Mesenchymal stem cell (in vitro differentiated cells and primary cell): ENCODE data around the gene GNG7.

ENCODE experiments used
- DNase-seq: peaks from one replicate; pipeline ENCODE4 v3.0.0-alpha.2; 2013
- H2AFZ ChIP-seq: one replicate; pipeline ENCODE4 v1.6.1; 2013; ENCODE audit warnings: low read depth, mild to moderate bottlenecking, control low read depth, inconsistent platforms, low read length, moderate library complexity
- H2AK5ac ChIP-seq: 2 replicates; pipeline ENCODE4 v1.6.1; 2013; ENCODE audit warnings: low read length, moderate library complexity, mild to moderate bottlenecking, inconsistent platforms; ENCODE audit not compliant: severe bottlenecking
- H2BK120ac ChIP-seq: one replicate; pipeline ENCODE4 v1.6.1; 2013; ENCODE audit warnings: low read depth, mild to moderate bottlenecking, inconsistent platforms, low read length, moderate library complexity
- H2BK12ac ChIP-seq, 2 experiments: one replicate each; pipeline ENCODE4 v1.6.1; 2013; ENCODE audit warnings: inconsistent platforms in 2 of 2, low read length in 2 of 2, mild to moderate bottlenecking in 2 of 2, moderate library complexity in 2 of 2, control low read depth in 1 of 2
- H2BK15ac ChIP-seq: one replicate; pipeline ENCODE4 v1.6.1; 2013; ENCODE audit warnings: mild to moderate bottlenecking, low read depth, inconsistent platforms; ENCODE audit not compliant: poor library complexity, severe bottlenecking
- H2BK5ac ChIP-seq: 2 replicates; pipeline ENCODE4 v1.6.1; 2013; ENCODE audit warnings: low read depth, mild to moderate bottlenecking, low read length, control low read depth, inconsistent platforms; ENCODE audit not compliant: poor library complexity, severe bottlenecking
- H3K14ac ChIP-seq, 2 experiments: one replicate each; pipeline ENCODE4 v1.6.1; 2013; ENCODE audit warnings: inconsistent platforms in 2 of 2, low read length in 2 of 2, control low read depth in 1 of 2, mild to moderate bottlenecking in 1 of 2, moderate library complexity in 1 of 2
- H3K18ac ChIP-seq, 2 experiments: one replicate each; pipeline ENCODE4 v1.6.1; 2013; ENCODE audit warnings: inconsistent platforms in 2 of 2, low read length in 2 of 2, control low read depth in 1 of 2, low read depth in 1 of 2, mild to moderate bottlenecking in 1 of 2
- H3K23ac ChIP-seq, 2 experiments: one replicate each; pipeline ENCODE4 v1.6.1; 2013; ENCODE audit warnings: inconsistent platforms in 2 of 2, low read length in 2 of 2, mild to moderate bottlenecking in 2 of 2, moderate library complexity in 2 of 2, control low read depth in 1 of 2
- H3K27ac ChIP-seq: 2 replicates; pipeline ENCODE4 v1.5.1; 2013; ENCODE audit warnings: mild to moderate bottlenecking, moderate library complexity, low read length, control low read depth, inconsistent platforms; ENCODE audit not compliant: poor library complexity, severe bottlenecking
- H3K27me3 ChIP-seq, 2 experiments: 2 replicates each; pipeline versions ENCODE4 v1.6.1 to v1.7.0; 2013; ENCODE audit warnings: low read length in 2 of 2, mild to moderate bottlenecking in 2 of 2, moderate library complexity in 2 of 2, control low read depth in 1 of 2, inconsistent platforms in 1 of 2; ENCODE audit not compliant: control insufficient read depth in 1 of 2, insufficient read depth in 1 of 2
- H3K36me3 ChIP-seq, 2 experiments: 2 replicates each; pipeline versions ENCODE4 v1.6.1 to v1.7.0; 2013; ENCODE audit warnings: low read length in 2 of 2, control low read depth in 1 of 2, inconsistent platforms in 1 of 2, low read depth in 1 of 2, mild to moderate bottlenecking in 1 of 2; ENCODE audit not compliant: insufficient read depth in 2 of 2, control insufficient read depth in 1 of 2
- H3K4ac ChIP-seq, 2 experiments: one replicate each; pipeline ENCODE4 v1.6.1; 2013; ENCODE audit warnings: inconsistent platforms in 2 of 2, low read length in 2 of 2, mild to moderate bottlenecking in 2 of 2, moderate library complexity in 2 of 2, control low read depth in 1 of 2, low read depth in 1 of 2
- H3K4me1 ChIP-seq: 2 replicates; pipeline ENCODE4 v1.6.1; 2013; ENCODE audit warnings: low read depth, low read length, control low read depth; ENCODE audit not compliant: control insufficient read depth, insufficient read depth
- H3K4me2 ChIP-seq: 2 replicates; pipeline ENCODE4 v1.6.1; 2013; ENCODE audit warnings: low read length, mild to moderate bottlenecking, inconsistent platforms; ENCODE audit not compliant: poor library complexity, severe bottlenecking
- H3K4me3 ChIP-seq, 2 experiments: 2 replicates each; pipeline versions ENCODE4 v1.5.1 to v1.7.0; 2013; ENCODE audit warnings: low read length in 2 of 2, mild to moderate bottlenecking in 2 of 2, control low read depth in 1 of 2, low read depth in 1 of 2; ENCODE audit not compliant: insufficient read depth in 1 of 2
- H3K79me1 ChIP-seq: replicated peaks from 2 replicates; pipeline ENCODE4 v1.6.1; 2013; ENCODE audit warnings: mild to moderate bottlenecking, control low read depth, low read length, inconsistent platforms; ENCODE audit not compliant: poor library complexity, severe bottlenecking
- H3K9ac ChIP-seq: 2 replicates; pipeline ENCODE4 v1.7.0; 2013; ENCODE audit warnings: mild to moderate bottlenecking, low read length, moderate library complexity
- H3K9me3 ChIP-seq: 2 replicates; pipeline ENCODE4 v1.7.0; 2013; ENCODE audit warnings: mild to moderate bottlenecking, low read length; ENCODE audit not compliant: control insufficient read depth
- H4K8ac ChIP-seq: one replicate; pipeline ENCODE4 v1.6.1; 2013; ENCODE audit warnings: inconsistent platforms, mild to moderate bottlenecking, low read length, moderate library complexity
- H4K91ac ChIP-seq: one replicate; pipeline ENCODE4 v1.6.1; 2013; ENCODE audit warnings: mild to moderate bottlenecking, low read length, inconsistent platforms
- WGBS: methylation state at CpG from one replicate; pipeline ENCODE4 v1.1.7; 2013; ENCODE audit warnings: mixed read lengths; 5-methylcytosine and 5-hydroxymethylcytosine counted together

GNG7 gene

DNA sequence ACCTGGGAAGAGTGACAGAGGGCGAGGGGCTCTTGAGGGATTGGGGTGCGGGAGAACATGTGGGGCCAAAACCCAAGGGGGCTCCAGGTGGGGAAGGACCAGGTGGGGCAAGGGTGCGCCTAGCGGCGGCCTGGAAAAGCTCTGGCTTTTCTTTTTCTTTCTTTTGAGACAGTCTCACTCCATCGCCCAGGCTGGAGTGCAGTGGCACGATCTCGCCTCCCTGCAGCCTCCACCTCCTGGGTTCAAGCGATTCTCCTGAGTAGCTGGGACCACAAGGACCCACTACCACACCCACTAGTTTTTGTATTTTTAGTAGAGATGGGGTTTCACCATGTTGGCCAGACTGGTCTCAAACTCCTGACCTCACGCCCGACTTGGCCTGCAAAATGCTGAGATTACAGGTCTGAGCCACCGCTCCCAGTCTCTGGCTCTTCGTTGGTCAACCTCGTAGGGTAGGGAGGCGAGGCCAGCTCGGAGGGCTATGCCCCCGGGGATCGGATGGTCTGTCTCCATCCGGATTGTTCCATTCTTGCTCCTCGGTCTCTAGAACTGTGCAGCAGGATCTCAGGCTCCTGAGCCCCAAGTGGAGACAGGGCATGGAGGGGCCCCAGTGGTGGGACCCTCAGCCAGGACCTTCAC, 222.8 kb downstream of the GNG7 start:
- WGBS = 75% methylated on average over 19 of the region's 20 CpGs
- peak; percentile 66 for DNase-seq
- peak overlapping the region; percentile 92 for H3K9ac ChIP-seq

DNA sequence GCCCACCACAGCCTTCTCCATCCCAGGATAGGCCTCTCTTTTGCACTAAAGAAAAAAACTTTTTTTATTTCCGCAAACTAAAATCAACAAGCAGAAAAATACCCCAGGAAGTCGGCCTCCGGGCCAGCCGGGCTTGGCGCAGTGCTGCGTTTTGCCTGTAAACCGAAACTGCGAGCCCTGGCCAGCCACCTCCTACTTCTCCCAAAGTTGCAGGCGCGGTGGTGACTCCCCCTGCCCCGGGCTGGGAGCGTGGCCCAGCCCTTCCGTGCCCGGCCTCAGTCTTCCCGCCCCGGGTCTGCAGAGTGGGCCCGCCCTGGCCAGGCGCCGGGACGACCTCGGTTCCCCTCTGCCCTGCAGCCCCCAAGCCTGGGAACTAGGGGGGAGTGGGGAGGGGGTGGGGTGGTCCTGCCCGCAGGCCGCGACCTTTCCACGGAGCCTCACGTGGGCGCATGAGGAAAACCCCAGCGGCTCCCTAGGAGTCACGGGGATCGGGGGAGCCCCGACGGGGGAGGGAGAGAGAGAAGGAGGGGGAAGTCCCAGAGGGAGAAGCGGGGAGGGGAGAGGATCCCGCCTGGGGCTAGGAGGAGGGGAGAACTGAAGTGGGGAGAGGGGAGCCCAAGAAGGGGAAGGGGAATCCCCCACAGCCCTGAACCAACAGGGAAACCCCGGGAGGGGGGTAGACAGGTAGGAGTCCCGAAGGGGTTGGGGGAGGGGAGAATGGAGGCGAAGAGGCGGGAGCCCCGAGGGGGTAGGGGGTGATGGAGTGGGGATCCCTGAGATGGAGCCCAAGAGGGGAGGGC, 223.5 kb downstream of the GNG7 start:
- peak overlapping the region; percentile 95 for H3K27ac ChIP-seq
- peak overlapping the region; percentile 32 for H2BK5ac ChIP-seq
- peak overlapping the region; percentile 83 to 84 for H3K18ac ChIP-seq
- peak overlapping the region; percentile 59 to 99 for H3K4me3 ChIP-seq
- peaks cover 2% of the 10 kb centered on the region for H3K79me1 ChIP-seq
- peak overlapping the region; percentile 86 for H3K4me2 ChIP-seq
- peak overlapping the region; percentile 62 to 73 for H3K14ac ChIP-seq
- peak overlapping the region; percentile 92 for H3K9ac ChIP-seq
- H4K91ac ChIP-seq = peak overlapping the region; percentile 88
- 8% methylated on average over 34 of the region's 39 CpGs for WGBS
- H2BK15ac ChIP-seq = peak overlapping the region; percentile 75
- H2BK120ac ChIP-seq = peak overlapping the region; percentile 97
- no peak overlapping the region for H2AFZ ChIP-seq
- peaks cover 4 to 18% of the 10 kb centered on the region in 2 experiments for H3K36me3 ChIP-seq
- H3K27me3 ChIP-seq = no peaks in the 10 kb centered on the region
- H3K4me1 ChIP-seq = peaks cover 21% of the 10 kb centered on the region
- peak overlapping the region in 1 of 2 experiments; percentile 81 for H3K4ac ChIP-seq
- H2BK12ac ChIP-seq = peak overlapping the region; percentile 24 to 48
- no peak overlapping the region for H3K23ac ChIP-seq
- peaks cover 4% of the 10 kb centered on the region for H3K9me3 ChIP-seq
- DNase-seq = peak; percentile 91
- peak overlapping the region; percentile 96 for H4K8ac ChIP-seq
- H2AK5ac ChIP-seq = peak overlapping the region; percentile 72

More for the DNA sequence above, 222.8 kb downstream of the GNG7 start:
- Histone ChIP-seq H2BK5ac (peak overlapping the region; percentile 32), H3K27ac (no peak overlapping the region), H2AFZ (no peak overlapping the region), H3K23ac (no peak overlapping the region), H2BK120ac (peak overlapping the region; percentile 97), H3K14ac (no peak overlapping the region), H3K4ac (no peak overlapping the region), H4K91ac (peak overlapping the region; percentile 88), H3K27me3 (no peaks in the 10 kb centered on the region), H3K4me2 (peak overlapping the region; percentile 86), H3K36me3 (peaks cover 4 to 18% of the 10 kb centered on the region in 2 experiments), H2AK5ac (peak overlapping the region; percentile 72), H2BK12ac (no peak overlapping the region), H3K4me1 (peaks cover 21% of the 10 kb centered on the region), H3K4me3 (peak overlapping the region in 1 of 2 experiments; percentile 99), H4K8ac (peak overlapping the region; percentile 83), H3K79me1 (peaks cover 2% of the 10 kb centered on the region), H2BK15ac (no peak overlapping the region), H3K18ac (peak overlapping the region in 1 of 2 experiments; percentile 83), H3K9me3 (peaks cover 4% of the 10 kb centered on the region)

DNA sequence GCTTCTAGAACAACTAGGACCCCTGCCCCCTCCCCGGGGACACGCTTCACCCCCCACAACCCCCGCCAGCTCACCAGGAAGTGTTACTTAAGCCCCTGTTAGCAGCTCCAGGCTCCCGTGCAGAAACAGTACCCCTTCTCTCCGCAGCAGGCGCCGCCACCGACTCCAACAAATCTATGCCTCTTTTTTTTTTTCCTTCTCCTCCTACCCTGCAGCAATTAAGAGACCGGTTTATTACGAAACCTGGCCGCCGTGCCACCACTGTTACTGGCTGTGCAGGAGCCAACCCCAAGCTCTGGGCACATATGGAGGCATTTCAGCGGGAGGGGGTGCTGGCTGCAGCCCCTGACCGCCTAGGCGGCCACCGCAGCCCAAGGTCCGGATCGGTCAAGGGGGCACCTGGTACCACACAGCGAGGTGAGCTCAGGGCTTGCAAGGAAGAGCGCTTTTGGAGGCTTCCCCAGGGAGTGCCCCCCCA, 224.2 kb downstream of the GNG7 start:
- Histone ChIP-seq H4K8ac (peak overlapping the region; percentile 96), H2AK5ac (no peak overlapping the region), H3K4ac (peak overlapping the region; percentile 81 to 85), H3K9ac (peak overlapping the region; percentile 92), H2BK12ac (peak overlapping the region in 1 of 2 experiments; percentile 24), H3K27ac (peak overlapping the region; percentile 95), H3K36me3 (peaks cover 4 to 18% of the 10 kb centered on the region in 2 experiments), H3K14ac (peak overlapping the region in 1 of 2 experiments; percentile 73), H3K4me1 (peaks cover 21% of the 10 kb centered on the region), H3K18ac (peak overlapping the region; percentile 83 to 84), H2BK15ac (no peak overlapping the region), H3K23ac (no peak overlapping the region), H2BK120ac (peak overlapping the region; percentile 84), H3K4me2 (peak overlapping the region; percentile 86), H3K9me3 (no peaks in the 10 kb centered on the region), H3K27me3 (no peaks in the 10 kb centered on the region), H2BK5ac (peak overlapping the region; percentile 77), H2AFZ (no peak overlapping the region), H3K4me3 (peak overlapping the region; percentile 80 to 99), H3K79me1 (peaks cover 2% of the 10 kb centered on the region), H4K91ac (peak overlapping the region; percentile 87)
- WGBS = 2% methylated on average over 20 of the region's 20 CpGs
- peak; percentile 89 for DNase-seq
